CD4-positive, alpha-beta T cell treated with Interleukin-6 at 100 ng/mL for 8 hours (primary cell): ENCODE results near the gene PDZK1.
"Not testable (repeated sequence)": the region's sequence is repeated elsewhere in the genome, so short reads cannot be mapped to it uniquely, and the experiment has no call there.

Source experiments
- DNase-seq: peaks from one replicate; pipeline ENCODE4 v3.0.0-alpha.2; 2020; ENCODE audit warnings: mixed read lengths, low spot score

PDZK1 gene

GRCh38 chr1:145710291-145711027, 3.3 kb upstream of the PDZK1 start:
- no peak for DNase-seq

DNA sequence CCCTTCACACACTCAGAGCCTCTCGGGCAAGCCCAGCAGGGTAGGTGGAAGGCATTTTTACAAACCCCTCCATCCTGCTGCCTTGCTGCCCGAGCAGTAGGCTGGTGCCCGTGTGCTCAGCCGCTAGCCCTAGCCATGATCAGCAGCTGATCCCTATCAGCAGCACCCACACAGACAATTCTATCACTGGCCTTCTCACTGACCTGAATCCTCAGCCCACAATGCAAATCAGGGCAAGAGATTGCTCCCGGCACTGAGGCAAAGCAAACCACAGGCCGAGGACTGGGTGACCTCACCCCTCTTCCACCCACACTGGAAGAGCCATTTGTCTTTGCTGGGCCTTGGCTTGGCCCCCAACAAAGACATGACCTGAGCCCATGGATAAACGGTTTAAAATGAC, 895 bp upstream of the PDZK1 start:
- DNase-seq = no peak

DNA sequence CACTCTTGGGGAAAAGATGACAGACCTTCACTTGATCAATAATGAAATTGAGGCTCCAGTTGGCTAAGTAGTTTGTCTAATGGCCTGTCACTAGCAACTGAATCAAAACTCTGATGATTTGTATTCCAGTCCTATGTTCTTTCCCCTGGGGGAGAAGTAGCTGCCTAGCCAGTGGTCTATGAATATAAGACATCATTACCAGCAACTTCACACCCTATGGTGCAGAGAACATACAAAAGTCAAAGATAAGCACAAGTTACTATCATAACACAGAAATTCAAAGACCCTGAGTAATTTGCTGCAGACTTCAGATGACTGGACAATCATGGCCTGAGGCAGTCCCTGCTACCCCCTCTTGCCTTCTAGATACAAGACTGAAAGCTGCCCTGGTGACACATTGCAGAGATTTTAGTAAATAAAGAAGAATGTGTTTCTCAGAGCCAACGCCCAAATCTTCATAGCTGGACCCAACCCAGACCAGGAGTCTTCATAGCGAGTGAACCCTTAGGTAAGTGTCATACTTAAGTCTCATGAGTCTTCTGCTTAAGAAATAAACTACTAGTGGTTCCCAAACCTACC, 993 bp downstream of the PDZK1 start:
- no peak for DNase-seq

- no peak for DNase-seq
Observed at GRCh38 chr1:145705622-145706021, 1.5 kb downstream of the PDZK1 start.

GRCh38 chr1:145702826-145703225, 4.3 kb downstream of the PDZK1 start:
- DNase-seq = no peak

DNA sequence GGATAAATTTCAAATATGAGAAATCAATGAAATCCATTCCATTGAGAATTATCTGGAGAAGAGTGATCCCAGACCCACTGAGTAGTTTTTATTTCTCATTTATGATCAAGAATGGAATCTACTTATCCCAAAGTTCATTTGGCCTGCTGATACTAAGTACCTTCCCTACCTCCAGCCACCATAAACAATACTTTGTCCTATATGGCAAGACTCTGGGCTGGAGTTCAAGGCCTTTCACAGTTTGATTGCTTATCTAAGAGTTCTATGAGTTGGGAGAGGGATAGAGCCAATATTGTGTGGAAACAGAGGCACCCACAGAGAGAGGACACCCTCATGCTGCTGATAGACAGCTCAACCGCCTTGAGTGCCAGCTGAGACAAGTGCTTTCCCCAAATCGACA, 5.1 kb downstream of the PDZK1 start:
- DNase-seq = no peak

- no peak for DNase-seq
Observed at GRCh38 chr1:145701306-145701862, 5.8 kb downstream of the PDZK1 start.

DNA sequence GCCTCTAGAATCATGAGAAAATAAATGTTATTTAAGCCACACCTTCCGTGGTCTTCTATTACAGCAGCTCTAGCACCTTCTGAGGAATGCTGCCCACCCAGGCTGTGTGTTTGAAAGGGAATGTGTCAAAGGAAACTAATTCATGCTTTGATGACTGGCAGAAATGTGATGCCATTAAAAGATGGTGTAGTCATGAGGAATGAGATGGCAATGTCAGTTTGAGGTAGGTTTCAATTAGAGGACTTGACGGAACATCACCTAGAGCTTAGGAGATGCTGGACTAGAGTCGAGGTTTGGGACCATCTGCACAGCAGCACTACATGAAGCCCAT, 10.6 kb downstream of the PDZK1 start:
- no peak for DNase-seq

DNA sequence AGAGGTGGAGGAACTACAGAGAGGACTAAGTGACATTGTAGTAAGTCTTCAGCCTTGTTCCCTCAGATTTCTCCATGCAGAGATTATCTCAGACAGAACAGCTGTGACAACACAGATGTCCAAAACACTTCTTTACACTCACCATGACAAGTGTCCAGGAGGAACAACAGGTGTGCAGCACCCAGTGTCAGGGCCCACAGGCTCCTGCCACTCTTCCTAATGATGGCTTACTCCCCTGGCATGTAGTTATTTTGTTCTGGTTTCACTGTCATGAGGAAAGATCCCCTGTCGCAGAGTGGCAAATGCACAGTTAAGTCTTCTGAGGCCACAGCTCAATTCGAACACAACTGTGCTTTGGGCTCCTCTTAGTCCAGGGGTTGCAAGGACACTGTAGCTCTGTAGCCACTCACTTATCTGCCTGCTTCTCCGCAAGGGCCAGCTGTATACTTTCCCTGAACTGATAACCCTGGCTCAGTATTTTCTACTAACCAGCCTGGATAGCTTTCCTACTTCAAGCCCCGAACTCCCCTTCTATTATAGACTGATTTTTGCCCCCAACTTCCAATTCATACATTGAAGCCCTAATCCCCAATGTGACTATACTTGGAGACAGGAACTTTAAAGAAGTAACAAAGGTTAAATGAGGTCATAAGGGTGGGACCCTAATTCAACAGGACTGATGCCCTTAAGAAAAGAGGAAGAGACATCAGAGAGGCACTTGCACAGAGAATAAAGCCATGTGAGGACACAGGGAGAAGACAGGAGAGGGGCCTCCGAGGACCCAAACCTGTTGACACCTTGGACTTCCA, 11.1 kb downstream of the PDZK1 start:
- no peak for DNase-seq

DNA sequence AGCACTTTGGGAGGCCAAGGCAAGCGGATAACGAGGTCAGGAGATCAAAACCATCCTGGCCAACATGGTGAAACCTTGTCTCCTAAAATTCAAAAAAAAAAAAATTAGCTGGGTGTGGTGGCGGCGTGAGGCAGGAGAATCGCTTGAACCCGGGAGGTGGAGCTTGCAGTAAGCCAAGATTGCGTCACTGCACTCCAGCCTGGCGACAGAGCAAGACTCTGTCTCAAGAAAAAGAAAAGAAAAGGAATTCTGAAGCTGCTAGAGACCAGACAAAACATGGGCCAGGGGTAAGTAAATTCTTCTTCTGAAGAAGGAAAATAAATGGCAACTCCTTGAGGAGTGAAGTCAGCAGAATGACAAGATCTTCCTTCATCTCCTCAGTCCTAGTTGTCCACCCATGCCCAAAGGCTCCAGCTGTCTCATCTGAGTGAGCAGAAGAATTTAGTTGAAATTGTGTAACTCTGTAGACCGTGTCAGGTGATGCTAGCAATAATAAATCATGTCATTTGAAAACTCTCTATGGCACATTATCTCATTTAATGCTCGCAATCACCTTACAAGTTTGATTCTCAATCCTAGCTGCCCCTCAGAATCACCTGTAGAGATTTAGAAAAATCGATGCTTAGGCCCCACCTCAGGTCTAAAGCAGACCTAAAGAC, 14.3 kb downstream of the PDZK1 start:
- no peak for DNase-seq

GRCh38 chr1:145690587-145691558, 16.3 kb downstream of the PDZK1 start:
- peak; percentile 37 for DNase-seq

DNA sequence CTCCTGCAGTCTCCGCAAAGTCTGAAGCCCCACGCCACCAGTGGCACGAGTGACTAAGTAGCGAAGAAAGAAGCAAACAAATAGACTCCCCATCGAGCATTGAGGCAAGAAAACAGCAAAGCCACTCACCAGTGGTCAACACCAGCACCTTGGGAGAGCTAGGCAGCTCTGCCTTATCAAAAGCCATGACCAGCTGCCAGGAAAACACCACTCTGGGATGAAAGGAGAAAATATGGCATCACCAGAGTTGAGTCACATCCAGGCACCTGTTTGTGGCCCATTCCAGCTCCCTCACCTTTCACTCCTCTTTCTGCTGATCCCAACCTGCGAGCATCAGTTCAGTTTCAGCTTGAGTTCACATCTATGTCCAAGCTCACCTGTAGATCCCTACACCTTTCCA, 17.2 kb downstream of the PDZK1 start:
- no peak for DNase-seq

GRCh38 chr1:145688924-145689323, 18.2 kb downstream of the PDZK1 start:
- DNase-seq = no peak

DNA sequence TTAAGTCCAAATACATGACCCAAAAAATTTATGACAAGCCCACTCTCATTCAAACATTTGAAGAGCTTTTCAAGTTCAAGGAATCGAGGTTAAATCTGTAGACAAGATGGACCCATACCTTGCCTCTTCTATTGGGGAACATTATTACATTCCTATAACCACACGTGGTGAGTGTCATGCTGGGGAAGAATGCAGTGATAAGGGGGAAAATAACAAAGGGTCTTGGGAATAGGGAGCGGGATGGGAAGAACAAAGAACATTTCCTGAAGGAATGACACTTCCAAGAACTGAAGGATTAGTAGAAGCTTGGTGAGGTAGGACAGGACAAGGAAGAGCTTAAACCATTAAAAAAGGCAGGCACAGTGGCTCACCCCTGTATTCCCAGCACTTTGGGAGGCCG, 18.8 kb downstream of the PDZK1 start:
- no peak for DNase-seq

DNA sequence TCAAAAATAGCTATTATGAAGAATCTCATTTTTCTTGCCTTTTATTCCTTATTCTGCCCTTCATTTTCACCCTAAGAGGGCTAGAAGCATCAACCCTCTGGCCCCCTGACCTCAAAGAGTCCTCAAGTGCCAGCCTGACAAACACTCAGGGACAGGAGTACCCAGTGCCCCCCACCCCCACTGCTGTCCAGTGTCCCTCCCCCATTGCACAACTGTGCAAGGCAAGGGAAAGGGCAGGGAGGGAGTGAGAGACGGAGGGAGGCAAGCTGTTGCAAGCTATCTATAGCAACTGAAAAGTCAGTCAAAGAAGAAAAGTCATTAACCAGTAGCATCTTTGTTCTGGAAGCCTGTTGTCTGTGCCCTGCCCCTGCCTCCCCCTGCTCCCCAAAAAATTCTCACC, 21.1 kb downstream of the PDZK1 start:
- DNase-seq = not testable (repeated sequence)

DNA sequence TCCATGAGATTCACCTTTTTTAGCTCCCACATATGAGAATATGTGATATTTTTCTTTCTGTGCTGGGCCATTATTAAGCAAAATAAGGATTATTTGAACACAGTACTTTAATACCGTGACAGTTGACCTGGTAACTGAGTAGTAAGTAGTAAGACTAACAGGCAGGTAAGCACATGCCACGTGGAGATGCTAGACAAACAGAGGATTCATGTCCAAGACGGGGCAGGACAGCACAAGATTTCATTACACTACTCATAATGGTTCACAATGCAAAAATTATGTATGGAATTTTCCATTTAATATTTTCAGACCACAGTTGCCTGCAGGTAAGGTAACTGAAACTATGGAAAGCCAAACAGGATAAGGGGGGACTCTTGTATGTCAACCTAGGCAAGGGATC, 22.3 kb downstream of the PDZK1 start:
- DNase-seq = not testable (repeated sequence)

DNA sequence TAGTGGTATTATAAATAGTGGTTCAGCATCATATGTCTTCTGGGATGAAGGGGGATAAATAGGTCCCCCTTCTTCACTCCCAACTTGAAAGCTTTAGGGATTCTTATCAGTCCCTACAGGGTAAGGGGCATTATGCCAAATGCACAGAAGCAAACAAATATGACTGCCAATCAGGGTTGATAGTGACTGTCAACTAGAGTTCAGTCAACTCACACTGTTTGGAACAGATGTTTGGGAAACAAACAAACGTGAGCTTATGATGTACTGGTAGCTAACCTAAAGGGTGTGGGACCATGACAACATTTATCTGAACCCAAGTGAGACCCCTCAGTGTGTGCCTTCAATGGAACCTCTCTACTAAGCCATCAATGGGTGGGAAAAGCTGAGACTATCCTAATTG, 34.0 kb downstream of the PDZK1 start:
- DNase-seq = not testable (repeated sequence)

- not testable (repeated sequence) for DNase-seq
Observed at GRCh38 chr1:145670995-145671745, 36.0 kb downstream of the PDZK1 start.

DNA sequence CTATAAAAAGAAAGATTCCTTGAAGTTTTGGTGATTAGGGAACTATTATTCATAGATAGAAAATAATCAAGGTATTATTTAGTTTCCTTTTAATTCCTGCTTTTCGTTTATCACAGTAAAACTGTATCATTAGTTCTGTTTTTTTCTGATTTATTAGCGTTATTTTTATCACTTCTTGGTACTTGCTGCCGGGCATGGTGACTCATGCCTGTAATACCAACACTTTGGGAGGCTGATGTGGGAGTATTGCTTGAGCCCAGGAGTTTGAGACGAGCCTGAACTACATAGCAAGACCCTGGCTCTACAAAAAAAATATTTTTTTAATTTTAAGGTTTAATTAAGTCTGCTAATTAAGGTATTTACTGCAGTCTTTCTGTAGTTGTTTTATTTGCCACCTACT, 42.2 kb downstream of the PDZK1 start:
- DNase-seq = not testable (repeated sequence)

GRCh38 chr1:145662502-145662901, 44.7 kb downstream of the PDZK1 start:
- not testable (repeated sequence) for DNase-seq
